Fibroblast of villous mesenchyme (primary cell): ENCODE measurements around the gene UVRAG. TPM values are rescaled to one million over a fixed set of nuclear protein-coding genes. Genes with fewer than 3 reads are reported as not detected.

Experiments used
- DNase-seq: peaks from one replicate; pipeline ENCODE4 v3.0.0-alpha.2; 2010; ENCODE audit warnings: low read depth
- H3K4me3 ChIP-seq: 2 replicates; pipeline ENCODE4 v1.5.1; 2011; ENCODE audit warnings: low read depth, mild to moderate bottlenecking, low read length
- total RNA-seq: library from RNA; depleted of rRNA; stranded (reverse); fragments of >200 nt; gene quantifications from 2 replicates; pipeline ENCODE4 v1.2.3, GENCODE V29; 2012
- TF ChIP-seq, protein P1 (sequence below): IDR thresholded peaks from 2 replicates; pipeline ENCODE4 v1.5.1; 2012; ENCODE audit warnings: low read depth, mild to moderate bottlenecking, low read length; ENCODE audit not compliant: insufficient read depth

UVRAG gene
- total RNA-seq, 1 donor = 37.1 TPM

- TF ChIP-seq, protein P1, sequence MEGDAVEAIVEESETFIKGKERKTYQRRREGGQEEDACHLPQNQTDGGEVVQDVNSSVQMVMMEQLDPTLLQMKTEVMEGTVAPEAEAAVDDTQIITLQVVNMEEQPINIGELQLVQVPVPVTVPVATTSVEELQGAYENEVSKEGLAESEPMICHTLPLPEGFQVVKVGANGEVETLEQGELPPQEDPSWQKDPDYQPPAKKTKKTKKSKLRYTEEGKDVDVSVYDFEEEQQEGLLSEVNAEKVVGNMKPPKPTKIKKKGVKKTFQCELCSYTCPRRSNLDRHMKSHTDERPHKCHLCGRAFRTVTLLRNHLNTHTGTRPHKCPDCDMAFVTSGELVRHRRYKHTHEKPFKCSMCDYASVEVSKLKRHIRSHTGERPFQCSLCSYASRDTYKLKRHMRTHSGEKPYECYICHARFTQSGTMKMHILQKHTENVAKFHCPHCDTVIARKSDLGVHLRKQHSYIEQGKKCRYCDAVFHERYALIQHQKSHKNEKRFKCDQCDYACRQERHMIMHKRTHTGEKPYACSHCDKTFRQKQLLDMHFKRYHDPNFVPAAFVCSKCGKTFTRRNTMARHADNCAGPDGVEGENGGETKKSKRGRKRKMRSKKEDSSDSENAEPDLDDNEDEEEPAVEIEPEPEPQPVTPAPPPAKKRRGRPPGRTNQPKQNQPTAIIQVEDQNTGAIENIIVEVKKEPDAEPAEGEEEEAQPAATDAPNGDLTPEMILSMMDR = no peak
- no peak overlapping the region for H3K4me3 ChIP-seq
Measured at GRCh38 chr11:75821202-75821601, 6.2 kb downstream of the UVRAG start.

GRCh38 chr11:75822541-75822940, 7.5 kb downstream of the UVRAG start:
- TF ChIP-seq, protein P1 = no peak
- no peak overlapping the region for H3K4me3 ChIP-seq
- no peak for DNase-seq

More at GRCh38 chr11:75821202-75821601, 6.2 kb downstream of the UVRAG start:
- DNase-seq = no peak

DNA sequence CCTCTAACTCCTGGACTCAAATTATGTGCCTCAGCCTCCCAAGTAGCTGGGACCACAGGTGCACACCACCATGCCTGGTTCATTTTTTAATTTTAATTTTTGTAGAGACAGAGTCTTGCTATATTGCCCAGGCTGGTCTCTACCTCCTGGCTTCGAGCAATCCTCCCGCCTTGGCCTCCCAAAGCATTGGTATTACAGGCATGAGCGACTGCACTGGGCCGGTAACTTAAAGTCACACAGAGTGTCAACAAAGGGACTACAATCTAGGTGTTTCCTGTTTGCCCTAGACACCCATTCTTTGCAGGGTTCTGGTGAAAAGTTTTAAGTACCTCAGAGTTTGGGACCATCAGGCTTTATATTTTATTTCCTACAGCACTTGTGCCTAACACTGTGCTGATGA, 8.4 kb downstream of the UVRAG start:
- DNase-seq = no peak
- TF ChIP-seq, protein P1 = no peak
- no peak overlapping the region for H3K4me3 ChIP-seq

- TF ChIP-seq, protein P1 = no peak
- H3K4me3 ChIP-seq = no peak overlapping the region
- DNase-seq = no peak
Measured at GRCh38 chr11:75823946-75824345, 8.9 kb downstream of the UVRAG start.

- TF ChIP-seq, protein P1 = no peak
- DNase-seq = peak; percentile 56
- H3K4me3 ChIP-seq = no peak overlapping the region
Measured at GRCh38 chr11:75826461-75827230, 11.6 kb downstream of the UVRAG start.

GRCh38 chr11:75827562-75827961, 12.6 kb downstream of the UVRAG start:
- DNase-seq = no peak
- no peak overlapping the region for H3K4me3 ChIP-seq
- TF ChIP-seq, protein P1 = no peak
